GM15510 (cell line): ENCODE measurements around the gene LPCAT1.

Experiments used
- POLR2A ChIP-seq: IDR thresholded peaks from 3 replicates; pipeline ENCODE4 v1.6.1; 2011; ENCODE audit warnings: borderline replicate concordance; ENCODE audit not compliant: insufficient read length; ENCODE audit errors: extremely low read depth

LPCAT1 gene

DNA sequence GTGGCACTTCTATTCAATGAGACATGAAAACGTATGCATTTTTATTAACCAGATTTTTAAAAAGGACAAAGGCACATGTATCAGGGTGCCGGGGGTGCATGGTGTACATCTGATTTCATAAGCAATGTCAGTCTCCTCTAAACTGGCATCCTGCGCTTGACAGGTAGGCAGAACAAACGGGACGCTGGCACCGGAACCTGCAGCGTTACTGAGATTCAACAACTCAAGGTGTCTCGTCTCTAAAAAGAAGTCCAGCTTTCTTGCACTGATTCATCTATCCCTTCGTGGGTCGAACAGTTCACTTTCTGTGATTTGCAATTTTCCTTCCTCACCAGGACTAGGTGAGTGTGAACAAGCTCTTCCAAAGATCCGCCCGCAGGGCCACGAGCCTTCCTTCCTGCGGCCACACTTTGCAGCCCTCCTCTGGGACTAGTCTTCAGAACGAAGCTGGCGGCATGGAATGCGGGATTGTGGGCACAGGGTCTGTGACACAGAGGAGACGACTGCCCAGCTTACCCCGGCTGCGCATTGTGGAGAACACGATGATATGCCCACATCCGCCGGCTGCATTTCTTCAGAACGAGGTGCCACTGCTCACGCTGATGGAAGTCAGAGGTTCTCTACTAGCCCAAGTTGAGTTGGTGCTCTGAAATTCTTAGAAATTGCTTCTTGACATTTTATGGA lies 85.7 kb downstream of the LPCAT1 start:
- TF ChIP-seq POLR2A, result no peak

DNA sequence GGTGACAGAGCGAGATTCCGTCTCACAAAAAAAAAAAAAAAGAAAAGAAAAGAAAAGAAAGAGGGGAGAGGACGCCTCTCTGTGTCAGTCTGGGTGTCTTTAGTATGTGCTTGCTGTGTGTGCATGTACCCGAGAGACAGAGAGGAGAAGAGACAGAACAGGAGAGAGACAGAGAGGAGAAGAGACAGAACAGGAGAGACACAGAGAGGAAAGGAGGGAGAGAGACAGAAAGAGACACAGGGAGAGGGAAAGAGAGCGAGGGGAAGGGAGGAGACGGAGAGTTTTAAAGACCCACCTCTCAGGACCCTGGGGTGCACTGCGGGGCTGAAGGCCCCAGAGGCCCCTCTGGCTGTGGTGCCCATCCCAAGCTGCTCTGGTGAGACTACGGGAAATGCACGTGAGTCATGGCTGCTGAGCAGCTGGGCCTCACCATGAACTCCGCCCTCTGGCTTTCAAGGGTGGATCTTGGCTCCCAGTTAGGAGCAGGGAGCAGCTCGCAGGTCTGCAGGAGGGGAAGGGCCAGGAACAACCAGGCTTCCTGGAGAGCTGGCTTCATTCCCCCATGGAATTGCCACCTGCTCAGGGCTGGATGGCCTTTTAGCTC lies 86.4 kb downstream of the LPCAT1 start:
- no peak for TF ChIP-seq POLR2A

DNA sequence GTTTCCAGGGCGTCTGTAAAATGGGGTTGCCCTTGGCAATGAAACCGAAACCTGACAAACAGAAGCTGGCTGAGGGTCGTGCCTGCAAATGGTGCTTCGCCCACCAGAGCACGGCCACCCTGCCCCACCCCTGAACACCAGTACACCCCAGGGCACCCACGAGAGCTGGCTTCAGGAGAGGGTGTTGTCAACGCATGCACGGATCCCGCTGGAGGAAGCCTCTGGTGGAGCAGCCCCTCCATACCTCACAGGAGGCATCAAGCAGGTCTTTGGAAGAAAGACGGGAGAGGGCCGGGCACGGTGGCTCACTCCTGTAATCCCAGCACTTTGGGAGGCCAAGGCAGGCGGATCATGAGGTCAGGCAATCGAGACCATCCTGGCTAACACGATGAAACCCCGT lies 87.1 kb downstream of the LPCAT1 start:
- TF ChIP-seq POLR2A, result no peak

DNA sequence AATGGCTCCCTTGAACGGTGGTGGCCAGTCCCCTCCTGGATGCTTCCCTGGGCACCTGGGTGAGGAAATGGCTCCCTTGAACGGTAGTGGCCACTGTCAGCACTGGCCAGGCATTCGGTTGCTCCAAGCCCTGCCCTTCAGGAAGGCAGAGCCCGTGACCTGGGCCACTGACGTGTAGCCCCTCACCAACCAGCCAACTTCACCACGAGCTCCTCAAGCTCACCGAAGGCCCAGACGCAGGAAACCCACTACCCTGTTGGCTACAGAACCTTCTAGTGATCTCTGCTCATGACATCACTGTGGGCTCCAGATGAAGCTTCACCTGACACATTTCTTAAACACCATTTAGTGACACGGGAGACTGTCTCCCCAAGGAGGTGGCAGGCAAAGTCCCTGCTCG lies 87.7 kb downstream of the LPCAT1 start:
- no peak for TF ChIP-seq POLR2A

DNA sequence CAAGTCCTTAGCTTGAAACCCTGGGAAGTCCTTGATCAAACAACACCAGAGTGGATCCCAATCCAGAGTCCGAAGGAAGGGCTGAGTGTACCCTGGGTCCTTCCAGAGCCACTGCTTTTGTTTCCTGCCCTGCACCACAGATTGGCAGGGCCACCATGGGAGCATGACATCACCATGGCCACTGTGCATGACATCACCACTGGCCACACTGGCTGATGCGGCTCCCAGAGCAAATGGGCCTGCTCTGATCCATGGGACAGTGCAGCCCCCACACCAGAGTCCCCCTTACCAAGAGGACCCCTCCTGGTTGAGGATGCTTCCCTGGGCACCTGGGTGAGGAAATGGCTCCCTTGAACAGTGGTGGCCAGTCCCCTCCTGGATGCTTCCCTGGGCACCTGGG lies 88.4 kb downstream of the LPCAT1 start:
- no peak for TF ChIP-seq POLR2A

DNA sequence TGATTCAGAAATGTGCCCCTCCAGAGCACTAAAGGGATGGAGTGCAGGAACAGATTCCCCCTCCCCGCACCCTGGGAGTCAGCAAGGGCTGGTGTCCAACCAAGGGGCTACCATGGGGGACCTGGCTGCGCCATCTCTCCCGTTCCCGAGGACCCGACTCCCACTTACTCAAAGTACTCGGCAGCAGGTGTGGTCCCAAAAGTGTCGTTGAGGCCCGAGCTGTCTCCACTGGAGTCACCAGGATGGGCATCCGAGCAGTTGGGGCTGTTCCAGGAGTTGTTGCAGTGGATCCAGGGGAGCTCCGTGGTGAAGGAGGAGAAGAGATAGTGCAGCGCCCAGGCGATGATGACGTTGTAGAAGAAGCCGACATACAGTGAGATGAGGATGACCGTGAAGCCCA lies 91.5 kb downstream of the LPCAT1 start:
- no peak for TF ChIP-seq POLR2A

DNA sequence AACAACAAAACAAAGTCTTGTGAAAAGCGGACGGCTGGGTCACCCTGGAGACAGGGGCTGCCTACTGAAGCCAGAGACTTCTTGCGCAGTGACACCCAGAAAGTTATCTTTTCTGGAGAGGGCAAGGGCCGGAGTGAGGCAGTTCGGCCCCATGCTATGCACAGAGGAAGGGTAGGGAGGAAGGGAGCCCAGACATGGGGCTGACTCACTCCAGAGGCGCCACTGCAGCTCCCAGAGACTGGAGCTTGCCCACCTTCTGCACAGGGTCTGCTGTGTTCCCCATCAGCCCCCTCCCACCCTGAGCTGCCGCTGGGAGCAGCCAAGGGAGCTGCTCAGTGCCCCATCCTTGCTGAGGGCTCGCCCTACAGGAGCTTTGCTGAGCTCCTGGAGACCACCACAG lies 91.9 kb downstream of the LPCAT1 start:
- TF ChIP-seq POLR2A, result no peak

DNA sequence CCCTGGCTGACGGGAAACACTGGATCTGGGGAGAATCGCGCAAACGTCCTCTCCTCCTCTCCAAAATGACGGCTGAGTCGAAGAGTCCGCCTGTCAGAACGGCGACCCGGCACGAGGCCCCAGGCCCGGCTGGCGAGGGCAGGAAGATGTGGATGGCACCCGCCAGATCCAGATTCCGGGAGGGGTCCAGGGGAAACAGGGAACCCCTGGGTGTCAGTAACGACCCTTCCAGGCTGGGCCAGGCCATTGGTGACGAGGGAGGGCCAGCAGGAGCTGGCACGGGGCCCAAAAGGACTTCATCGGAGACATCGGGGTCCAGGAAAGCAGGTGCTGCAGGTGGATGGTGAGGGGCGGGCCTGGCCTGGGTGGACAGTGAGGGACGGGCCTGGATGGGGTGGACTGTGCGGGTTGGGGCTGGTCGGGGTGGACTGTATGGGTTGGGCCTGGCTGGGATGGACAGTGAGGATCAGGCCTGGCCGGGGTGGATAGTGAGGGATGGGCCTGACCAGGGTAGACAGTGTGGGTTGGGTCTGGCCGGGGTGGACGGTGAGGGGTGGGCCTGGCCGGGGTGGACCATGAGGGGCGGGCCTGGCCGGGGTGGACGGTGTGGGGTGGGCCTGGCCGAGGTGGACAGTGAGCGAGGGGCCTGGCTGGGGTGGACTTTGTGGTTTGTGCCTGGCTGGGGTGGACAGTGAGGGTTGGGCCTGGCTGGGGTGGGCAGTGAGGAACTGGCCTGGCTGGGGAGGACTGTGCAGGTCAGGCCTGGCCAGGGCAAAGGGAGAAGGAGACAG lies 92.5 kb downstream of the LPCAT1 start:
- no peak for TF ChIP-seq POLR2A

DNA sequence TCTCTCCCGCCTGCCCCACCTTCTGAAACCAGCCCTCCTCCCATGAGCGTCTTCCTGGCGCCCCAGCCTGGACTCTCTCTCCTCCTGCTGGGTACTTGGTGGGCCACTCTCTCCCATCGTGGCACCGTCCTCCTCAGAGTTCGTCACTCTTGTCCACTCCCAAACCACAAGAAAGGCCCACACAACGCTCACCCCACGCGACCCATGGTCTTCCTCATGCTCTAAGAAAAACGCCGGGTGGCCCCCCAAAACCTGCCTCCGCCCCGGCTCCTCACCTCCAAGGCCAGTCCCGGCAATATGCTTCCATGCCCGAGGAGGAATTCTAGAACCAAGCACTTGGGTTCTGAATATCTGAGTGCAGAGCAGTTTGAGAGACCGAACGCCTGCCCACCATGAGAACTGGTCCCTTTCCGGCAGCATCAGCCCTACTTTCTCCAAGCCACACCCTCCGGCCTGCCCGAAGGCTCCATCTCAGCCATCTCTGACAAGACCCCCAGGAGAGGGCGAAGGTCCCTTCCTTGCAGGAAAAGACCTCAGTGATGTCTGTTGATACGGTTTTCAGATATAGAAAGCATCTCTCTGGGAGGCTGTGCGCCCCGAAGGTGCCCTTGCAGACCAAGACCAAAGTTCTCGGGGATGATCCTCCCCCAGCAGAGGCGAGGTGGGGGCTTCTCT lies 93.5 kb downstream of the LPCAT1 start:
- no peak for TF ChIP-seq POLR2A

DNA sequence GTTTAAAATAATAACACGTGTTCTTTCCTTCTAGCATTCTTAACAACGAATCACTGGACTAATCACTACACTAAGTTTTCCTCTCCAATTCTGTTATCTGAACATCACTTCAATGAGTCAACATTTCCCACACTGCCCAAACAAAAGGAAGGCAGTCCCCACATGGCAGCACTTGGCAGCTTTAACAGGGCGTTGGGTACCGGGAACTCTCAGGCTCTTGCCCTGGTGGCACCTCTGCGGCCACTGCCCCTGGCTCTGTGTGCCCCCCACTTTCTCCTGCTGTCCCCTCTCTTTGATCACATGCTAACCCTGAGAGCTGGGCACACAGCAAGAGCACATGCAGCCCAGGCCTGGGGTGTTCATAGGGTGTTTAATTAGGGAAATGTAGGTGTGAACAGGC lies 94.3 kb downstream of the LPCAT1 start:
- TF ChIP-seq POLR2A, result no peak

DNA sequence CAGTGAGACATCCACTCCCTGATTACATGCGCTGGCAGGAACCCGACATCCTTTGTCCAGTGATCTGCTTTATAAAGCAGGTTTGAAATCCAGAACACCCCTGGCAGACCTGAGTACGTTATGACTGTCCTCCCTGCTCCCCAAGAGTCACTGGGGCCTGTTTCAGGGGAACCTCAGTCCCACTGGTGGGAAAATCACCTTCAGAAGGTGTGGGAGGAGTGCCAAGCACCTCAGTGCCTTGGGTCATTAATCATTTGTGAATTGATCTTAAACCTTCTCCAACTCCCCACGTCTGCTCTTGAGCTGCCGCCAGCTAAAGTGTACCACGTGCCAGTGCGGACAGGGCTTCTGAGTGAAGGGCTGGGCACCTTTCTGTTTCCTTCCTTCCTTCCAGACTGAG lies 94.7 kb downstream of the LPCAT1 start:
- no peak for TF ChIP-seq POLR2A

DNA sequence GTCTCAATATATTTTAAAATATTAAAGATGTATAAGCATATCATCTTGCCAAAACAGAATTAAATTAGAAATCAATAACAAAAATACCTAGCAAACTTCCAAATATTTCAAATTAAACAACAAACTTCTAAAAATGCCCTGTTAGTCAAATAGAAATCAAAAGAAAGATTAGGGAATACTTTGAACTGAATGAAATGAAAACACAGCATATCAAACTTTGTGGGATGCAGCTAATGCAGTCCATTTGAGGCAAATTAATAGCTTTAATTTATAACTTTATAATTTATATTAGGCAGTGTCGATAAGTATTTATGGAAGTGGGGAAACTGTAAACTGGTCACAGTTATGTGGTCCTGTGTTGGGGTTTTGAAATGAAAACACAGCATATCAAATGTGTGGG lies 95.7 kb downstream of the LPCAT1 start:
- no peak for TF ChIP-seq POLR2A

DNA sequence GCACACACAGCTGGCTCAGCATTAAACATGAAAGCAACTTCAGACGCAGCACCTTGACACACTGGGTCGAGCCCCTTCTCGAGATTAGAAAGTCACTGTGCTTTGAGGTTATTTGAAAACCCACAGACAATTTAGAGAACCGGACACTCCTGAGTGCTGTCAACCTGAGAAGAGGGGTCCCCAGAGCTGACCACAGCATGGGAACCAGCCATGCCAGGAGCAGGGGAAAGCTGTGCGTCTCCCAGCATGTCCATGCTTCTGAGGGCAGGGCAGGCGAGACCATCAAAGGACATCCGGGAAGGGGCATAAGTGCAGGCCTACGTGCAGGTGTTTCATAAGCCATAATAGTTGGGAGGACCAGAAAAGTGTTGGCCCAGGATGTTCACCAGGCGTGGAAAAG lies 99.0 kb downstream of the LPCAT1 start:
- TF ChIP-seq POLR2A, result no peak

DNA sequence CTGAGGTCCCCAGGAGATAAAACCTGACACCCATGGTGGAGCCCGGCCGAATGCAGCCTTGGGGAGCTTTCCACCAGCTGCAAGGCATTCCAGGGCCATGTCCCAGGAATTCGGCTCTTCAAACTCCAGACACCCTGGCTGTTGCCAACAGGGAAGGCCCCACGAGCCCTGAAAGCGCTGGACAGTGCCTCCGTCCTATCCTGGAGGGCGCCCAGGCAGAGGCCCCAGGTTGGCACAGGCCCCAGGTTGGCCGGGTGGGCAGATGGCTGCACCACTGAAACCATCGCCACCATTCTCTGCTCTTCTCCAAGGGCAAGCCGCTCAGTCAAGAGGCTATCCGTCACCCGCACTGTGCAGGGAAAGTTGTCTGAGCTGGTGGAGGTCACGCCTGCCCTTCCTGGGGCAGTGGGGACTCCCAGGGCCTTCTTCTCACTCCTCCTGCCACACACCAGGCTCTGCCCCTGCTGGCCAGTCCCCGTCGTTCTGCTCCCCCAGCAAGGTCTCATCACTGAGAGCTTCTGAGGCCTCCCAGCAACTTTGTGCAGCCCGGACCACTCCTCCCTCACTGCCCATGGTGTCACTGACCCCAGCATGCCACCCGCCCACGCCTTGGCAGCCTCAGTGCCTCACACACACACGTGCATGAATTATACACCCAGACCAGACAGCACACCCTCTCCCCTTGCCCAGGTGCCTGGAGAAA lies 99.7 kb downstream of the LPCAT1 start:
- no peak for TF ChIP-seq POLR2A
